NCI-H2227 treated with DMSO at 0.1 percent for 48 hours (cell line): ENCODE results near the gene RMDN2.
"Not testable (repeated sequence)": the region's sequence is repeated elsewhere in the genome, so short reads cannot be mapped to it uniquely, and the experiment has no call there.

ENCODE experiments used
- DNase-seq: peaks from one replicate; lab custom pipeline; 2025; lab: John Stamatoyannopoulos, UW

The RMDN2 gene

GRCh38 chr2:37934591-37935513, 9.8 kb downstream of the RMDN2 start:
- DNase-seq, result no peak

GRCh38 chr2:37937568-37937967, 12.5 kb downstream of the RMDN2 start:
- DNase-seq, result not testable (repeated sequence)

GRCh38 chr2:37941267-37941666, 16.2 kb downstream of the RMDN2 start:
- DNase-seq, result not testable (repeated sequence)

GRCh38 chr2:37944268-37944667, 19.2 kb downstream of the RMDN2 start:
- DNase-seq, result no peak

GRCh38 chr2:37947306-37947705, 22.2 kb downstream of the RMDN2 start:
- no peak for DNase-seq

GRCh38 chr2:37962018-37962739, 37.1 kb downstream of the RMDN2 start:
- DNase-seq, result not testable (repeated sequence)

GRCh38 chr2:37962740-37963121, 37.6 kb downstream of the RMDN2 start:
- not testable (repeated sequence) for DNase-seq

GRCh38 chr2:37963901-37964300, 38.8 kb downstream of the RMDN2 start:
- DNase-seq, result not testable (repeated sequence)

GRCh38 chr2:37966326-37966725, 41.2 kb downstream of the RMDN2 start:
- DNase-seq, result no peak

GRCh38 chr2:37969731-37970130, 44.6 kb downstream of the RMDN2 start:
- no peak for DNase-seq

GRCh38 chr2:37971971-37972370, 46.9 kb downstream of the RMDN2 start:
- DNase-seq, result no peak

- DNase-seq, result no peak
Observed at GRCh38 chr2:37973615-37974353, 48.7 kb downstream of the RMDN2 start.

GRCh38 chr2:37975808-37976207, 50.7 kb downstream of the RMDN2 start:
- no peak for DNase-seq

- no peak for DNase-seq
Observed at GRCh38 chr2:37976411-37976810, 51.3 kb downstream of the RMDN2 start.

- DNase-seq, result peak; percentile 63
Observed at GRCh38 chr2:37982147-37982582, 57.1 kb downstream of the RMDN2 start.

GRCh38 chr2:37982847-37983246, 57.8 kb downstream of the RMDN2 start:
- no peak for DNase-seq

GRCh38 chr2:37983719-37984118, 58.6 kb downstream of the RMDN2 start:
- DNase-seq, result no peak

GRCh38 chr2:37984176-37984575, 59.1 kb downstream of the RMDN2 start:
- no peak for DNase-seq

GRCh38 chr2:37984589-37984988, 59.5 kb downstream of the RMDN2 start:
- no peak for DNase-seq

- DNase-seq, result no peak
Observed at GRCh38 chr2:37985333-37985732, 60.2 kb downstream of the RMDN2 start.

- no peak for DNase-seq
Observed at GRCh38 chr2:37987098-37987775, 62.1 kb downstream of the RMDN2 start.

- no peak for DNase-seq
Observed at GRCh38 chr2:37992601-37993000, 67.5 kb downstream of the RMDN2 start.
